OCI-LY7 (cell line): ENCODE data around the gene DIAPH2. TPM values are rescaled to one million over a fixed set of nuclear protein-coding genes. Genes with fewer than 3 reads are reported as not detected.
"Not testable (repeated sequence)": the region's sequence is repeated elsewhere in the genome, so short reads cannot be mapped to it uniquely, and the experiment has no call there.

Experiments used
- BruUV-seq: library from RNA; stranded (reverse); fragments of 400-500 nt; replicated peaks from 2 replicates; lab custom pipeline; 2021; lab: Mats Ljungman, UMichigan
- CTCF ChIA-PET: fragments of 300-600 bp; sonication (Branson Sonifier 250); formaldehyde crosslinking; loops from one replicate; lab custom pipeline; 2022; ENCODE audit warnings: antibody characterized with exemption; ENCODE audit not compliant: unreplicated experiment; lab: Charles Lee
- POLR2A ChIA-PET: fragments of 300-600 bp; sonication (Branson Sonifier 250); formaldehyde crosslinking; loops from one replicate; lab custom pipeline; 2022; ENCODE audit warnings: antibody characterized with exemption; lab: Charles Lee
- DNase-seq: peaks from one replicate; pipeline ENCODE4 v3.0.0-alpha.2; 2015; ENCODE audit warnings: low spot score
- H2AFZ ChIP-seq: fragments of 200-600 bp; sonication (generic), shearing (Covaris generic); 2 replicates; pipeline ENCODE4 v1.6.1; 2014; ENCODE audit warnings: mild to moderate bottlenecking, antibody characterized with exemption, low read length, moderate library complexity
- H3K27ac ChIP-seq: fragments of 200-600 bp; sonication (generic); 2 replicates; pipeline ENCODE4 v1.5.1; 2014; ENCODE audit warnings: mixed run types, low read depth, mild to moderate bottlenecking, moderate library complexity, low read length, inconsistent platforms; ENCODE audit not compliant: poor library complexity, severe bottlenecking
- H3K36me3 ChIP-seq: fragments of 200-600 bp; sonication (generic); 2 replicates; pipeline ENCODE4 v1.6.1; 2014; ENCODE audit warnings: mild to moderate bottlenecking, antibody characterized with exemption, low read length, moderate library complexity, mixed read lengths; ENCODE audit not compliant: insufficient read depth
- H3K4me1 ChIP-seq: fragments of 200-600 bp; sonication (generic); 2 replicates; pipeline ENCODE4 v1.5.1; 2014; ENCODE audit warnings: mild to moderate bottlenecking, low read length; ENCODE audit not compliant: insufficient read depth, poor library complexity, severe bottlenecking
- H3K4me2 ChIP-seq: fragments of 200-600 bp; sonication (generic); 2 replicates; pipeline ENCODE4 v1.6.1; 2014; ENCODE audit warnings: mild to moderate bottlenecking, low read length
- H3K4me3 ChIP-seq: fragments of 200-600 bp; sonication (generic); 2 replicates; pipeline ENCODE4 v1.5.1; 2014; ENCODE audit warnings: mild to moderate bottlenecking, low read depth, low read length; ENCODE audit not compliant: poor library complexity, severe bottlenecking
- H3K79me2 ChIP-seq: fragments of 200-600 bp; sonication (generic); 2 replicates; pipeline ENCODE4 v1.6.1; 2016; ENCODE audit warnings: low read depth, mild to moderate bottlenecking, low read length, moderate library complexity, mixed read lengths; ENCODE audit not compliant: insufficient read depth
- H3K9me2 ChIP-seq: fragments of 200-600 bp; sonication (generic); 2 replicates; pipeline ENCODE4 v1.6.1; 2016; ENCODE audit warnings: mild to moderate bottlenecking, low read length, mixed read lengths; ENCODE audit not compliant: insufficient read depth
- H3K9me3 ChIP-seq: fragments of 200-600 bp; sonication (generic); 2 replicates; pipeline ENCODE4 v1.6.1; 2014; ENCODE audit warnings: mild to moderate bottlenecking, mixed run types, low read length, mixed read lengths
- H4K20me1 ChIP-seq: fragments of 200-600 bp; sonication (generic); 2 replicates; pipeline ENCODE4 v1.6.1; 2014; ENCODE audit warnings: mild to moderate bottlenecking, antibody characterized with exemption, low read length, moderate library complexity, mixed read lengths; ENCODE audit not compliant: insufficient read depth
- CTCF ChIP-seq: fragments of 200-600 bp; sonication (generic); conservative IDR thresholded peaks from 2 replicates; pipeline ENCODE4 v1.5.1; 2014; ENCODE audit warnings: mild to moderate bottlenecking, antibody characterized with exemption, low read length, moderate library complexity, mixed read lengths
- EZH2phosphoT487 ChIP-seq: fragments of 200-600 bp; sonication (generic); IDR thresholded peaks from 2 replicates; pipeline ENCODE4 v1.6.1; 2018; ENCODE audit warnings: low read depth, borderline replicate concordance, mild to moderate bottlenecking, mixed run types, antibody characterized with exemption, low read length, moderate library complexity, mixed read lengths
- intact Hi-C: fragments of 100-400 bp; cut with micrococcal nuclease; formaldehyde crosslinking; loops from one replicate; pipeline ENCODE4 v1.10.0; 2022; ENCODE audit not compliant: unreplicated experiment
- total RNA-seq, 2 experiments: library from RNA; depleted of rRNA in 1 of 2; stranded (reverse); fragments of >200 nt in 1 of 2; shearing (Covaris generic) in 1 of 2; gene quantifications; 2 replicates each; pipeline ENCODE4 v1.2.3, GENCODE V29; 2014 to 2022

Gene DIAPH2
- total RNA-seq, 2 experiments from 2014 or later: 21.3 to 21.5 TPM

- no peak overlapping the region for H2AFZ ChIP-seq
- H3K4me1 ChIP-seq: peaks cover 12% of the 10 kb centered on the region
- no peak overlapping the region for H3K27ac ChIP-seq
- ChIA-PET POLR2A (interaction anchor here (0.5 kb wide), 1 partner anchor 662 kb away, joined by 6 read pairs; no protein-coding TSS in a partner anchor), CTCF (no interaction called here)
- H4K20me1 ChIP-seq: no peaks in the 10 kb centered on the region
- H3K36me3 ChIP-seq: no peaks in the 10 kb centered on the region
- intact Hi-C loops: no loop called here
- no TSS peak for BruUV-seq
- no peak for DNase-seq
- H3K4me3 ChIP-seq: no peak overlapping the region
- H3K9me2 ChIP-seq: no peaks in the 10 kb centered on the region
- H3K79me2 ChIP-seq: peaks cover 13% of the 10 kb centered on the region; the same call in 1 of the 2 replicates
- H3K4me2 ChIP-seq: no peak overlapping the region
- TF ChIP-seq CTCF (no peak), EZH2phosphoT487 (no peak)
- no peaks in the 10 kb centered on the region for H3K9me3 ChIP-seq
Measured at GRCh38 chrX:96843566-96843965, 158.9 kb downstream of the DIAPH2 start.

- TF ChIP-seq EZH2phosphoT487 (no peak), CTCF (no peak)
- H3K79me2 ChIP-seq: no peaks in the 10 kb centered on the region
- no peak for DNase-seq
- H3K9me2 ChIP-seq: no peaks in the 10 kb centered on the region
- ChIA-PET POLR2A (no interaction called here), CTCF (no interaction called here)
- H3K4me1 ChIP-seq: no peaks in the 10 kb centered on the region
- no peak overlapping the region for H2AFZ ChIP-seq
- no peaks in the 10 kb centered on the region for H4K20me1 ChIP-seq
- H3K9me3 ChIP-seq: no peaks in the 10 kb centered on the region
- H3K36me3 ChIP-seq: no peaks in the 10 kb centered on the region
- no peak overlapping the region for H3K4me2 ChIP-seq
- intact Hi-C loops: no loop called here
- BruUV-seq: no TSS peak
- H3K27ac ChIP-seq: no peak overlapping the region
- H3K4me3 ChIP-seq: no peak overlapping the region
Measured at GRCh38 chrX:96846841-96847240, 162.2 kb downstream of the DIAPH2 start.

- H3K4me3 ChIP-seq, intact Hi-C loops, H2AFZ ChIP-seq, CTCF ChIA-PET, H3K79me2 ChIP-seq, H3K27ac ChIP-seq, H3K36me3 ChIP-seq, POLR2A ChIA-PET, H4K20me1 ChIP-seq, H3K9me3 ChIP-seq, H3K4me2 ChIP-seq, BruUV-seq, DNase-seq, H3K9me2 ChIP-seq: not testable (repeated sequence)
- peaks cover 14% of the 10 kb centered on the region for H3K4me1 ChIP-seq
Measured at GRCh38 chrX:96859422-96859821, 174.8 kb downstream of the DIAPH2 start.
